ENCODE measurements around the gene CUEDC1. TPM values are rescaled to one million over a fixed set of nuclear protein-coding genes. Genes with fewer than 3 reads are reported as not detected.
A peak's percentile ranks its signal among the peaks of the same experiment; 100 is the strongest.

The CUEDC1 gene
- total RNA-seq, 4 donors from 2014 or later, result 35.7 to 60.3 (median 45.6) TPM

- Histone ChIP-seq H3K4me3 (no peak overlapping the region), H3K36me3 (no peaks in the 10 kb centered on the region), H3K27me3 (no peaks in the 10 kb centered on the region), H3K9me3 (no peaks in the 10 kb centered on the region), H3K27ac (peak overlapping the region; percentile 72 to 100 (median 89)), H3K4me1 (peaks cover 21 to 95% (median 65%) of the 10 kb centered on the region in 3 donors)
- no peak for ATAC-seq
- 80% methylated on average over 9 to 12 of the region's 13 CpGs for WGBS, 2 donors (ENCODE audit: low coverage in 1 of 2)
- no peak for TF ChIP-seq CTCF (IDR thresholded peaks at IDR 0.05)
- TF ChIP-seq POLR2AphosphoS5 (IDR thresholded peaks at IDR 0.05), result peak; percentile 7
These were observed 53.0 kb downstream of the CUEDC1 start for GRCh38 chr17:57902117-57902799.

DNA sequence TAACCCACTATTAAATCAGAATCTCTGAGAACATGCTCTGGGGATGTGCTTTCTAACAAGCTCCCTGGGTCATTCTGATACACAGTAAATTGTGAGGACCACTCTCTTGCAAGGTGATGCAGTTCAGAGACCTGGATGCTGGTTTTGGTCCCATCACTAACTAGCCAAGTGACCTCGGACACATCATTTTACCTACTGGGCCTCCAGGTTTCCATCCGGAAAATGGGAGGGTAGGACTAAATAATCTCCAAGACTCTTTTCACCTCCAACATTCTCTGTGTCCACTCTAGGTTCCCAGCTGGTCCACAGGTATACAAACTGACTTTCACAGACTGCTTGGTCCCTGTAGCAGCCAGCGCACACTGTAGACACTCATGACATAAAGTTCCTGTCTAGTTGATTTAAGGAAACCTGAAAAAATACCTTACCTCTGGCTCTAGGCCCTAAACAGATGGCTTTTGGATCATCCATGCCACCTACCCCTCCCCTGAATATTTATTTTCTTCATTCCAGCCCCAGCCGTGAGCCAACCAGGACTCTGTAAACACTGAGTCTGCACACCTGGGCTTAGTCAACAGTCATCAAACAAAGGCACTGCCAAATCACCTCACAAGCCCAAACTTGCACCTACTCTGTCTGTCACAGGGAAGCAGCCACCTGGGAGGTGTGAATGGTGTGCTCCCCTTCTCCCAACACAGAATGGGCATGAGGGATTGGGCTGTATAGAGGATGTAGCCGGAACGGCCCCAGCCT is 54.0 kb downstream of the CUEDC1 start:
- H3K9me3 ChIP-seq, result no peaks in the 10 kb centered on the region
- WGBS, 2 donors (ENCODE audit: low coverage in 1 of 2), result 81 to 100% methylated on average over 3 to 4 of the region's 6 CpGs
- H3K27me3 ChIP-seq, result no peaks in the 10 kb centered on the region
- H3K27ac ChIP-seq, result peak overlapping the region in 3 of 4 donors; percentile 91 to 100 (median 97)
- peaks cover 21 to 96% (median 65%) of the 10 kb centered on the region in 3 donors for H3K4me1 ChIP-seq
- H3K36me3 ChIP-seq, result no peaks in the 10 kb centered on the region
- ATAC-seq, result no peak
- no peak overlapping the region for H3K4me3 ChIP-seq
- TF ChIP-seq CTCF (IDR thresholded peaks at IDR 0.05), result no peak
- TF ChIP-seq EP300 (IDR thresholded peaks at IDR 0.05), result no peak
- no peak for TF ChIP-seq POLR2A (IDR thresholded peaks at IDR 0.05)

- Histone ChIP-seq H3K4me1 (peaks cover 21 to 100% (median 69%) of the 10 kb centered on the region in 3 donors), H3K4me3 (no peak overlapping the region), H3K36me3 (no peaks in the 10 kb centered on the region), H3K9me3 (no peaks in the 10 kb centered on the region), H3K27ac (peak overlapping the region; percentile 84 to 100 (median 94)), H3K27me3 (no peaks in the 10 kb centered on the region)
- 33 to 77% methylated on average over 1 to 4 of the region's 4 CpGs for WGBS, 2 donors (ENCODE audit: low coverage in 1 of 2)
- no peak for ATAC-seq
- TF ChIP-seq POLR2AphosphoS5 (IDR thresholded peaks at IDR 0.05), result no peak
- no peak for TF ChIP-seq EP300 (IDR thresholded peaks at IDR 0.05)
- TF ChIP-seq POLR2A (IDR thresholded peaks at IDR 0.05), result no peak
- no peak for TF ChIP-seq CTCF (IDR thresholded peaks at IDR 0.05)
These were observed 55.4 kb downstream of the CUEDC1 start for GRCh38 chr17:57899822-57900221.

DNA sequence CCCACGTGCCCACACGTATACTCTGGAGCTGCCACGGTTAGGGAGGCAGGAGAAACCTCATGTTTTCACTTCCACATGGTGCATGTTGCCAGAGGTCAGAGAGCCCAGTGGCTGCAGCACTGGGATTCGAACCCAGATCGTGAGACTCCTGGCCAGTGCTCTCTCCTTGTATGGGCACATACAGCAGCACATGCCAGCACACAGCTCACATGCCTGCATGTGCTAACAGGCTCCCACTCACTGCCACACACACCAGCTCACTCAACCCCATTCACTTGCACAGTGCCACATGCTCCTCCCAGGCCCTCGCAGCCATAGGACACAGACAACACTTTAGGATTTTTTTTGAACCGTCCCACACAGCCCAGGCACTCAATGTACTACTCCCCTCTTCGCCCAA is 55.8 kb downstream of the CUEDC1 start:
- peak; percentile 4 for ATAC-seq
- peak overlapping the region; percentile 84 to 100 (median 94) for H3K27ac ChIP-seq
- H3K27me3 ChIP-seq, result no peaks in the 10 kb centered on the region
- H3K36me3 ChIP-seq, result no peaks in the 10 kb centered on the region
- WGBS, 2 donors (ENCODE audit: low coverage in 1 of 2), result 40 to 44% methylated on average over 3 to 4 of the region's 8 CpGs
- peaks cover 21 to 100% (median 68%) of the 10 kb centered on the region in 3 donors for H3K4me1 ChIP-seq
- no peak overlapping the region for H3K4me3 ChIP-seq
- TF ChIP-seq POLR2AphosphoS5 (IDR thresholded peaks at IDR 0.05) (no peak), EP300 (IDR thresholded peaks at IDR 0.05) (no peak), POLR2A (IDR thresholded peaks at IDR 0.05) (no peak), CTCF (IDR thresholded peaks at IDR 0.05) (no peak)
- H3K9me3 ChIP-seq, result no peaks in the 10 kb centered on the region
